ENCODE results near the gene DRAM2.

Gene DRAM2

GRCh38 chr1:111139956-111140679 lies at the start of gene DRAM2, which contains the start of gene CEPT1:
Gene DRAM2, minus strand, starts transcription at chr1:111140093. Its CDS starts 8,539 bp downstream, at chr1:111131554.
Gene CEPT1, plus strand, starts transcription at chr1:111140223. Its CDS starts 7,492 bp downstream, at chr1:111147715.
- DNase-seq: peak; percentile 93

DNA sequence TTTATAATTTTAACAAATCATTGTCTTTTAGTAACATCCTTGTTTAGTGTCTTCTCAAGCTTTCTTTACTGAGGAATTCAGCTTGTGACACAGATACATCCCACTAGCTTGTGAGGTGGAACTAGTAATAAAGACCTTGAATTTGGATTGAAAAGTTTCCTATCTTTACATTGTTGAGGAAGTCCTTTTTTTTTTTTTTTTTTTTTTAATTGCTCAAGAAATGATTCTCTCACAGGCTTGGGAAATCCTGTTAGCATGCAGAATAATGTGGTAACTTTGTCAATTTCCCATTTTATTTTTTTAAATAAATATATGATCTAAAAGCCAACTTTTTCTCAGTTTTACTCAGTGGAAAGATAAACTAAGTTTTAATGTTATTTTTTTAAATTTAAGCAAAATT lies 44.8 kb upstream of the DRAM2 start:
- DNase-seq: no peak

- DNase-seq: no peak
These were observed 43.6 kb upstream of the DRAM2 start for GRCh38 chr1:111183308-111184069.

GRCh38 chr1:111182052-111182451 lies 42.2 kb upstream of the DRAM2 start:
- no peak for DNase-seq

DNA sequence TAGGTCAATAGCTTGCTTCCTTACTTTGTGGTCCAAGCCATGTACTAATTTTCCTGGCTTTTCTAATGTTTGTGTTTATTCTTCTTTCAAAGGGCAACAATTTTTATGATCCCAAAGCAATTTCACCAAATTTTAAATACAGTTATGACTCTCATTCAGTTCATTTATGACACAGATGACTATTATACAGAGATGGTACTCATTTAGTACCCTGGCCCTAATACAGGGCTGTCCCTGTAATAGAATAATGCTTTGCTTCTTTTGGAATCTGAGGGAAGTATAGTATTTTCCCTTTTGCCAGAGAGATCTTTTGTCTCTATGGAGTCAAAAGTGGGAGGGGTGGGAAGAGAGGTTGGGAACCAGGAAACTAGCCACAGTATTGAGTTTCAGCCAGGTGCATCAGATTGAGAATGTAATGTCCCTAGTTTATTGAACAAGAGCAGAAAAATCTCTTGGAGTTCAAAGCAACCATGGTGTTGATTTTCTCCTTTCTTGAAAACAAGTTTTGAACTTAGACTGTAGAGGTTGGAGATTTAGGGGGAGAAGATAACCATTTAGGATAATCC lies 40.2 kb upstream of the DRAM2 start:
- no peak for DNase-seq

DNA sequence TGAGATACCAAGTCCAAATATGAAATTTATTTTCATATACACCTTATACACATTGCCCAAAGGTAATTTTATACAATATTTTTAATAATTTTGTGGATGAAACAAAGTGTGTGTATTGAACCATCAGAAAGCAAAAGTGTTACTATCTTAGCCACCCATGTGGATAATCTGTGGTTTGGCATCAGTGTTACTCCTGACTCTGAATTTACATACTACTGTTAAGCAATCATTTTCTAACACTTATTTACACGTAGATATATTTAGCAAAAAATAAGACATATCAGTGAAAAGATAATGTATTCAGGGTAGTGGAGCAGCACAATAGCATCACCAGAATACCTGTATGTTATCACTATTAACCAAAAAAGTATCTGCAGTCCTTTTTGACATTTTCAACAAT lies 36.8 kb upstream of the DRAM2 start:
- no peak for DNase-seq

GRCh38 chr1:111175349-111175748 lies 35.5 kb upstream of the DRAM2 start:
- no peak for DNase-seq

DNA sequence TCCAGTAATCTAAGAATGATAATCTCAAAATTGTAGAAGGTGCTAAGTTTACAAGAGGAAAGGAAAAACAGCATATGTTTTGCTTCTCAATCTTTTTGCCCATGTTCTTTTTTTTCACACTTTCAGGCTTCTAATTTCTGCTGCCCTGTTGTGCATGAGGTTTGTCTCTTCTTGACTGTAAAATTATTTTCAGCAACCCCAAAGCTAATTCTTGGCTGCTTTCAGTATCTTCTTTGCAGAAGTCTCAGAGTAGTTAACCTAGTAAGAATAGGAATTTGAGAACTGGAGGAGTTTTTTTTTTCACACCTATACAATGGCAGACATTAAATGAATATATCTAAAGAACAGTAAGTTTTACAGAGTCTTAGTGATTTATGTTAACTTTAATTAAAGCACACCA lies 34.2 kb upstream of the DRAM2 start:
- no peak for DNase-seq

- DNase-seq: no peak
These were observed 32.6 kb upstream of the DRAM2 start for GRCh38 chr1:111172463-111172862.

- DNase-seq: no peak
These were observed 24.3 kb upstream of the DRAM2 start for GRCh38 chr1:111164151-111164550.

- no peak for DNase-seq
These were observed 23.5 kb upstream of the DRAM2 start for GRCh38 chr1:111163363-111163762.

GRCh38 chr1:111162488-111162880 lies 22.6 kb upstream of the DRAM2 start:
- DNase-seq: no peak

GRCh38 chr1:111161843-111162487 lies 22.1 kb upstream of the DRAM2 start:
- DNase-seq: no peak

DNA sequence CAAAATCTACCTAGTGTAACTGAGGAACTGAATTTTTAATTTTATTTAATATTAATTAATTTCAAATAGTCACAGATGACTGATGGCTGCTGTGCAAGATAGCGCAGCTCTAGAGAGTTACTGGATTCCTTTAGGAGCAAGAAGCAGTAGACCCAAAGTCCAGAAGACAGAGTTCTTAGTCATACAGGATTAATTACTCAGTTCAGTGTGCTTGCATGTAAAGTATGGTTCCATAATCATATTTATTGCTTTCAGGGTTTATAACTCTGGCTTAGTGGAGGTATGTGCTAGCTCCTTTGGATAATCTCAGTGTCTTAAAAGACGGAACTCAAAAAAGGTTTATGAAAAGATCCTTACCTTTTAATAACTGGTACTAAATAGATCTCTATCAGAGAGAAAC lies 17.5 kb upstream of the DRAM2 start:
- no peak for DNase-seq

GRCh38 chr1:111154021-111154999 lies 14.4 kb upstream of the DRAM2 start:
- no peak for DNase-seq

DNA sequence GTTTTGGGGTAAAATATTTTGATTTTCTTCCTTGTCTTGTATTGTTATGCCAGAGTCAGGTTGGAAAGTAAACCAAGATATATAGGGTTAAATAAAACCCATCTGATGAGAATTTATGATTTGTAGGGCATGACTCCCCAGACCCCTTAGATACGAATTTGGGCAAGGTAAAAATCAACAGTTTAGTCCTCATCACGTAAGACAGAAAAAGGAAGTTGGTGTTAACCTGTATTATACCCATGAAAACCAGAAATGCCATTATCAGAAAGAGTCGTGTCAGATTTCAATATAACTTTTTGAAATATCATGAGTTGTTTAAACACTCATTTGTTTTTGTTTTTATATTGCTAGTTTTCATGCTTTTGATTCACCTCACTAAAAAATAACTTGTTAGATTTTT lies 11.9 kb upstream of the DRAM2 start:
- no peak for DNase-seq

- DNase-seq: no peak
These were observed 8.5 kb upstream of the DRAM2 start for GRCh38 chr1:111148376-111148881.

DNA sequence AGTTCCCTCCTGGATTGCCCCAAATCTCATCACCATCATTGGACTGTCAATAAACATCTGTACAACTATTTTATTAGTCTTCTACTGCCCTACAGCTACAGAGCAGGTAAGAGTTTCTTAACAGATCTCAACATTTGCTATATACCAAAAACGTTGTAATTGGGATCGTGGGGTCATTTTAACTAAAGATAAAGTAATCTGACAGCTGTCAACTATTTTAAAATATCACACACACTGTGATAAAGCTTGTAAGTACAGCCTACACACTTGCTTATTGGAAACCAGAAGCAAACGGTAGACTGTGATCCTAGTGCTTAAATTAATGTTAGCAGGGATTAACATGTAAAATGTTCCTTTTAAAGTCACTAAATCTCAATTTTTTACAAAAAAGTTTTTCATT lies 8.1 kb upstream of the DRAM2 start:
- no peak for DNase-seq

DNA sequence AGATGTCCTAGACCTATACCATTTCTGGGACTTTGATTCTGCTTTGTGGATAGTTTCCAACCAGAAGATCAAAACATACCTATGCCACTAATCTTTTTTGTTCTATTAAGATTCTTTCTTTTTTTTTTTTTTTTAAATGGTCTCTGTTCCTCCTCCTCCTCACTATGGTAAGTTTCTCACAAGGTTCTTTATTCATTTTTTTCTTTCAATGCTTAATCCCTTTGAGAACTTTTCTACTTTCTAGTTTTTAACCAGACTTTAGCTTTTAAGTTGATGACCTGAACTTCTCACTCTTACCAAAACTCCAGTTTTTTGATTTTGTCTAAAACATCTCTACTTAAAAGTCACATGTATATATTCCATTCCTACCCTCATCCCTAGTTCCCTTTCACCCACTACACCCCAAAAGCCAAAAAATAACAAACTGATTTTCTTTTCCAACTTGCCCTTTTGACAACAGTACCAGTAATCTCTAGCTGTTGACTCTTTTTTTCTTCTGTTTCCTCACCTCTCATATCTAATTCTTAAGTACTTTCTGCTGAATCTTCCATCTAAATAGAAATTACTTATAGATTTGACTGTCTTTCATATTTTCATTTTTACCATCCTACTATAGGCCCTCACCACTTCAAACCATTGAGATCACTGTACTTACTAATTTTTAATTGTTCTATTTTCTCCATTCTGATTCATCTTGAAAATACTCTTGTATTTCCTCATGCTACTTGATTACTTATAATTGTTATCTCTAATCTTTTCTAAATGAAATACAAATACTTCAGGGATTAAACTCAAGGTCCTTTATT lies 6.3 kb upstream of the DRAM2 start:
- DNase-seq: no peak

DNA sequence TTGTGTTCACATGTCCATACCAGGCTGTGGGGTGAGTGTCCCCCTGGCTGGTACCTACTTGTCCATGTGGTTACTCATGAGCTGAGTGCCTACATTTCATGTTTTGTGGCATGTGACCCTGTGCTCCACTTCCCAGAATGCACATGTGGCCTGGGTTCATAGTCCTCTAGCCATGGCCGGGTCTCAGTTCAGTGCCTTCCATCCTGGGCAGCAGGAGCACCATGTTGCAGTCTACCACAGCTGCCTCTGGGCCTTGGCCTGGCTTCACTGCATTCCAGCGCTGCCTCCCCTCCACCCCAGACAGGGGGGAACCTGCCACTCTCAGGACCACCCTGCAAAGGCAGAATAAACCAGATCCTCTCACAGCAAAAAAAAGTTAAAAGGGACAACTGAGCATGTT lies 5.6 kb upstream of the DRAM2 start:
- no peak for DNase-seq

GRCh38 chr1:111142356-111142975 lies 2.6 kb upstream of the DRAM2 start:
- DNase-seq: no peak

Measured in KG1 (cell line).